ENCODE measurements around the gene LARP1.

Gene LARP1

GRCh38 chr5:154782326-154782725 is 27.1 kb downstream of the LARP1 start:
- H3K36me3 ChIP-seq (ENCODE audit: low read length) = no peaks in the 10 kb centered on the region
- H3K9me2 ChIP-seq (replicated peaks; ENCODE audit: insufficient read depth, low read length) = no peaks in the 10 kb centered on the region
- H3K9me3 ChIP-seq (ENCODE audit: insufficient read depth, low read length) = no peaks in the 10 kb centered on the region
- no peak overlapping the region for H2AFZ ChIP-seq (ENCODE audit: low read depth, low read length, severe bottlenecking)
- no peak overlapping the region for H3K27ac ChIP-seq (ENCODE audit: low read depth, low read length)
- peaks cover 100% of the 10 kb centered on the region for H3K79me2 ChIP-seq (ENCODE audit: insufficient read depth, low read length)
- 0 out of 2 replicates have a peak, but pooled peaks cover 5% of the 10 kb centered on the region for H3F3A ChIP-seq (ENCODE audit: insufficient read depth)
- no peak overlapping the region for H3K9ac ChIP-seq (ENCODE audit: low read length)
- TF ChIP-seq CTCF (IDR thresholded peaks at IDR 0.05; ENCODE audit: insufficient read depth, low read length, poor library complexity, severe bottlenecking) (no peak), EZH2phosphoT487 (conservative IDR thresholded peaks at IDR 0.05; ENCODE audit: low read length) (no peak)
- no peaks in the 10 kb centered on the region for H3K27me3 ChIP-seq (ENCODE audit: low read length)
- H3K4me2 ChIP-seq (ENCODE audit: low read depth, low read length, poor library complexity, severe bottlenecking) = no peak overlapping the region
- peaks cover 50% of the 10 kb centered on the region for H4K20me1 ChIP-seq (ENCODE audit: low read depth, low read length)
- no peak overlapping the region for H3K4me3 ChIP-seq (ENCODE audit: insufficient read depth, low read length, poor library complexity, severe bottlenecking)

- Histone ChIP-seq H3K4me3 (ENCODE audit: insufficient read depth, low read length, poor library complexity, severe bottlenecking) (no peak overlapping the region), H3K9me3 (ENCODE audit: insufficient read depth, low read length) (no peaks in the 10 kb centered on the region), H3K9ac (ENCODE audit: low read length) (no peak overlapping the region), H3F3A (ENCODE audit: insufficient read depth) (0 out of 2 replicates have a peak, but pooled peaks cover 5% of the 10 kb centered on the region), H4K20me1 (ENCODE audit: low read depth, low read length) (peaks cover 54% of the 10 kb centered on the region), H3K79me2 (ENCODE audit: insufficient read depth, low read length) (peaks cover 100% of the 10 kb centered on the region), H3K27me3 (ENCODE audit: low read length) (no peaks in the 10 kb centered on the region), H2AFZ (ENCODE audit: low read depth, low read length, severe bottlenecking) (no peak overlapping the region), H3K9me2 (replicated peaks; ENCODE audit: insufficient read depth, low read length) (no peaks in the 10 kb centered on the region), H3K27ac (ENCODE audit: low read depth, low read length) (no peak overlapping the region), H3K4me2 (ENCODE audit: low read depth, low read length, poor library complexity, severe bottlenecking) (no peak overlapping the region), H3K36me3 (ENCODE audit: low read length) (no peaks in the 10 kb centered on the region)
- TF ChIP-seq EZH2phosphoT487 (conservative IDR thresholded peaks at IDR 0.05; ENCODE audit: low read length) (no peak), CTCF (IDR thresholded peaks at IDR 0.05; ENCODE audit: insufficient read depth, low read length, poor library complexity, severe bottlenecking) (no peak)
Measured at GRCh38 chr5:154782812-154783592, 27.8 kb downstream of the LARP1 start.

- no peak overlapping the region for H3K27ac ChIP-seq (ENCODE audit: low read depth, low read length)
- H3K9me3 ChIP-seq (ENCODE audit: insufficient read depth, low read length) = no peaks in the 10 kb centered on the region
- no peak overlapping the region for H3K9ac ChIP-seq (ENCODE audit: low read length)
- no peak overlapping the region for H3K4me3 ChIP-seq (ENCODE audit: insufficient read depth, low read length, poor library complexity, severe bottlenecking)
- H3F3A ChIP-seq (ENCODE audit: insufficient read depth) = 0 out of 2 replicates have a peak, but pooled peaks cover under 1% of the 10 kb centered on the region
- peaks cover 100% of the 10 kb centered on the region for H3K79me2 ChIP-seq (ENCODE audit: insufficient read depth, low read length)
- H3K27me3 ChIP-seq (ENCODE audit: low read length) = no peaks in the 10 kb centered on the region
- H3K9me2 ChIP-seq (replicated peaks; ENCODE audit: insufficient read depth, low read length) = no peaks in the 10 kb centered on the region
- H4K20me1 ChIP-seq (ENCODE audit: low read depth, low read length) = peaks cover 50% of the 10 kb centered on the region
- no peak for TF ChIP-seq CTCF (IDR thresholded peaks at IDR 0.05; ENCODE audit: insufficient read depth, low read length, poor library complexity, severe bottlenecking)
- TF ChIP-seq EZH2phosphoT487 (conservative IDR thresholded peaks at IDR 0.05; ENCODE audit: low read length) = no peak
- H3K4me2 ChIP-seq (ENCODE audit: low read depth, low read length, poor library complexity, severe bottlenecking) = no peak overlapping the region
- H3K36me3 ChIP-seq (ENCODE audit: low read length) = no peaks in the 10 kb centered on the region
- no peak overlapping the region for H2AFZ ChIP-seq (ENCODE audit: low read depth, low read length, severe bottlenecking)
Measured at GRCh38 chr5:154783774-154784460, 28.7 kb downstream of the LARP1 start.
